ENCODE measurements around the gene WDFY4. TPM values are rescaled to one million over a fixed set of nuclear protein-coding genes. Genes with fewer than 3 reads are reported as not detected.

The WDFY4 gene
- total RNA-seq, 1 donor from 2014 or later = 0.25 TPM

GRCh38 chr10:48722153-48723145 is 37.8 kb downstream of the WDFY4 start:
- no peak overlapping the region for H3K4me3 ChIP-seq (ENCODE audit: insufficient read depth, low read depth, low read length)
- no peak overlapping the region for H3K9ac ChIP-seq (ENCODE audit: low read length)
- no peaks in the 10 kb centered on the region for H4K20me1 ChIP-seq (ENCODE audit: insufficient read depth, low read length)
- no peak overlapping the region for H2AFZ ChIP-seq (ENCODE audit: low read depth, low read length)
- Mint-ChIP-seq H3K36me3 (ENCODE audit: low read depth, unreplicated experiment) (no peaks in the 10 kb centered on the region), H3K27ac (ENCODE audit: unreplicated experiment) (no peak overlapping the region), H3K4me1 (ENCODE audit: low read depth, unreplicated experiment) (no peaks in the 10 kb centered on the region), H3K4me3 (ENCODE audit: unreplicated experiment) (no peak overlapping the region), H3K27me3 (ENCODE audit: low read depth, unreplicated experiment) (peaks cover 38% of the 10 kb centered on the region), H3K9me3 (ENCODE audit: unreplicated experiment) (no peaks in the 10 kb centered on the region)
- H3K27ac ChIP-seq (ENCODE audit: low read depth, low read length) = no peak overlapping the region
- no peaks in the 10 kb centered on the region for H3K4me1 ChIP-seq (ENCODE audit: insufficient read depth, low read length)
- no peaks in the 10 kb centered on the region for H3K79me2 ChIP-seq (ENCODE audit: insufficient read depth, low read length)
- H3K4me2 ChIP-seq (ENCODE audit: low read length) = no peak overlapping the region
- FAIRE-seq = no peak
- H3K9me3 ChIP-seq (ENCODE audit: insufficient read depth, low read depth, low read length) = no peaks in the 10 kb centered on the region
- no peaks in the 10 kb centered on the region for H3K36me3 ChIP-seq (ENCODE audit: insufficient read depth, low read length)
- TF ChIP-seq CTCF (IDR thresholded peaks at IDR 0.05; ENCODE audit: insufficient read depth, low read depth, low read length) = no peak
- TF ChIP-seq EZH2 (IDR thresholded peaks at IDR 0.05; ENCODE audit: insufficient read depth, low read length) = no peak
- no peak for DNase-seq (ENCODE audit: low read depth)
- peaks cover 2% of the 10 kb centered on the region for H3K27me3 ChIP-seq (ENCODE audit: insufficient read depth, low read length)

- H3K79me2 ChIP-seq (ENCODE audit: insufficient read depth, low read length) = no peaks in the 10 kb centered on the region
- no peak overlapping the region for H3K4me3 ChIP-seq (ENCODE audit: insufficient read depth, low read depth, low read length)
- Mint-ChIP-seq H3K27ac (ENCODE audit: unreplicated experiment) (no peak overlapping the region), H3K4me1 (ENCODE audit: low read depth, unreplicated experiment) (no peaks in the 10 kb centered on the region), H3K27me3 (ENCODE audit: low read depth, unreplicated experiment) (peaks cover 49% of the 10 kb centered on the region), H3K36me3 (ENCODE audit: low read depth, unreplicated experiment) (no peaks in the 10 kb centered on the region), H3K9me3 (ENCODE audit: unreplicated experiment) (no peaks in the 10 kb centered on the region), H3K4me3 (ENCODE audit: unreplicated experiment) (no peak overlapping the region)
- no peak overlapping the region for H3K9ac ChIP-seq (ENCODE audit: low read length)
- H2AFZ ChIP-seq (ENCODE audit: low read depth, low read length) = no peak overlapping the region
- FAIRE-seq = no peak
- no peaks in the 10 kb centered on the region for H3K4me1 ChIP-seq (ENCODE audit: insufficient read depth, low read length)
- H3K27me3 ChIP-seq (ENCODE audit: insufficient read depth, low read length) = peaks cover 5% of the 10 kb centered on the region
- DNase-seq (ENCODE audit: low read depth) = no peak
- no peak overlapping the region for H3K4me2 ChIP-seq (ENCODE audit: low read length)
- H3K36me3 ChIP-seq (ENCODE audit: insufficient read depth, low read length) = no peaks in the 10 kb centered on the region
- H3K27ac ChIP-seq (ENCODE audit: low read depth, low read length) = no peak overlapping the region
- H3K9me3 ChIP-seq (ENCODE audit: insufficient read depth, low read depth, low read length) = no peaks in the 10 kb centered on the region
- no peaks in the 10 kb centered on the region for H4K20me1 ChIP-seq (ENCODE audit: insufficient read depth, low read length)
- no peak for TF ChIP-seq EZH2 (IDR thresholded peaks at IDR 0.05; ENCODE audit: insufficient read depth, low read length)
- TF ChIP-seq CTCF (IDR thresholded peaks at IDR 0.05; ENCODE audit: insufficient read depth, low read depth, low read length) = no peak
Observed at GRCh38 chr10:48724127-48724526, 39.5 kb downstream of the WDFY4 start.

GRCh38 chr10:48725708-48726107 is 41.0 kb downstream of the WDFY4 start:
- H2AFZ ChIP-seq (ENCODE audit: low read depth, low read length) = no peak overlapping the region
- DNase-seq (ENCODE audit: low read depth) = no peak
- H4K20me1 ChIP-seq (ENCODE audit: insufficient read depth, low read length) = no peaks in the 10 kb centered on the region
- no peak overlapping the region for H3K4me3 ChIP-seq (ENCODE audit: insufficient read depth, low read depth, low read length)
- no peaks in the 10 kb centered on the region for H3K79me2 ChIP-seq (ENCODE audit: insufficient read depth, low read length)
- H3K4me2 ChIP-seq (ENCODE audit: low read length) = no peak overlapping the region
- peaks cover 5% of the 10 kb centered on the region for H3K27me3 ChIP-seq (ENCODE audit: insufficient read depth, low read length)
- no peak overlapping the region for H3K4me3 Mint-ChIP-seq (ENCODE audit: unreplicated experiment)
- no peaks in the 10 kb centered on the region for H3K36me3 ChIP-seq (ENCODE audit: insufficient read depth, low read length)
- peaks cover 58% of the 10 kb centered on the region for H3K27me3 Mint-ChIP-seq (ENCODE audit: low read depth, unreplicated experiment)
- H3K36me3 Mint-ChIP-seq (ENCODE audit: low read depth, unreplicated experiment) = no peaks in the 10 kb centered on the region
- no peak overlapping the region for H3K9ac ChIP-seq (ENCODE audit: low read length)
- H3K9me3 ChIP-seq (ENCODE audit: insufficient read depth, low read depth, low read length) = no peaks in the 10 kb centered on the region
- no peak for TF ChIP-seq EZH2 (IDR thresholded peaks at IDR 0.05; ENCODE audit: insufficient read depth, low read length)
- no peak for FAIRE-seq
- no peaks in the 10 kb centered on the region for H3K4me1 Mint-ChIP-seq (ENCODE audit: low read depth, unreplicated experiment)
- no peaks in the 10 kb centered on the region for H3K4me1 ChIP-seq (ENCODE audit: insufficient read depth, low read length)
- H3K27ac ChIP-seq (ENCODE audit: low read depth, low read length) = no peak overlapping the region
- no peaks in the 10 kb centered on the region for H3K9me3 Mint-ChIP-seq (ENCODE audit: unreplicated experiment)
- no peak overlapping the region for H3K27ac Mint-ChIP-seq (ENCODE audit: unreplicated experiment)

All from astrocyte (in vitro differentiated cells and primary cell).